ENCODE results near the gene JPT2. TPM values are rescaled to one million over a fixed set of nuclear protein-coding genes. Genes with fewer than 3 reads are reported as not detected.

Gene JPT2
- total RNA-seq, result 13.7 and 14.2 TPM in 2 replicates

DNA sequence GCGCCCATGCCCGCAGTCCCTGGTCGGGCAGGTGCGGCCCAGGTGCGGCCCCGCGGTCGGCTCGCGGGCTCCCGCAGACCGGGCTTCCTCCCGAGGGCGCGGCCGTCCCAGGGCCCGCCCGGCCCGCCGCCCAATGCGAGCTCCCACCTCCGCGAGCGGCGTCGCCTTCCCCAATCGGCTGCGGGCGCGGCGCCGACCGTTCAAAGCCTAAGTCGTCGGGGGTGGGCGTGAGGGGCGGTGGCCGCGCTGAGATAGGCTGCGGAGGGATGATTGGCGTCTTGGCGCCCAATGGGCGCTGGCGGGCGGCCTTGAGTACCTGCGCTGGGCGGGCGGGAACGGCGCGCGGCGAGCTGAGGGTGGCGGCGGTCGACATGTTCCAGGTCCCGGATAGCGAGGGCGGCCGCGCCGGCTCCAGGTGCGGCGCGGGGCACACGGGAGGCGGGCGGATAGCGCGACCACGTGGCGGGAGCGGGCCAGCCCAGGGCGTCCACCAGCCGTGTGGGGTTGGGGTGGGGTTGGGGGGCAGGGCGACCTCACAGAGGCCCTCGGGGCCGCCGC lies at the start of gene JPT2:
JPT2 (plus strand) TSS at position 338 of the 558 bp plus-strand sequence; CDS start at position 372, 34 bp downstream.

DNA sequence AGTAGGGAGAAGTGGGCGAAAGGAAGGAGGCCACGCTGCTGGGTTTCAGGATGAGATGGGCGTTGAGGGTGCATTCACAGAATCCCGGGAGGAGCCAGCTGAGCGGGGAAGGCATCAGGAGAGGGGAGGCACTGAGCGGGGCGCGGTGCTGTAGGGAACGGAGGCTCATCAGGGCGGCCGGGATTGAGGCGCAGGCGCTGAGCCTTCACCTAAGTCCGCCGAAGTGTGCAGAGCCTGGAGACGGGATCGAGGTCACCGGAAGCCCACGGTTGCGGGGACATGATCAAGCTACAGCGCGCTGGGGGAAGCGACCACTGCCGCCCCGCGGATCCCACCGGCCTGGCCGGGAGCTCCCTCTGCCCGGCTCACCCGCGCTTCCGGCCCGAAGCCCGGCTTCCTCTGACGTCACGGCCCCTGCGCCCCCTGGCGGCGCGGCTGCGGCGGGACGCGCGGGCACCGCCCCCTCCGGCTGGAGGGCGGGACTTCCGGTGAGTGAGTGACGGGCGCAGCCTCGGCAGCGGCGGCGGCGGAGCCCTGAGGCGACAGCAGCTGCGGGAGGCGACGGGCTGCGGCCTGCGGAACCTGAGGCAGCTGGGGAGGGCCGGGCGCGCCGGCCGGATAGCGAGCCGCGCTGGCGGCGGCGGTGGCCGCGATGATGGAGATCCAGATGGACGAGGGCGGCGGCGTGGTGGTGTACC lies 27.8 kb downstream of the JPT2 start, which contains the start of gene MAPK8IP3:
MAPK8IP3 (plus strand) TSS at position 508 of the 698 bp plus-strand sequence; CDS start at position 653, 145 bp downstream.

Other genes starting within 250 kb of the JPT2 start
- gene PERCC1, start 247.2 kb upstream of the JPT2 start, total RNA-seq, result not detected in 2 replicates
- gene CCDC154, start 233.7 kb upstream of the JPT2 start, total RNA-seq, result 0.14 and 0.28 TPM in 2 replicates
- gene CLCN7, start 203.3 kb upstream of the JPT2 start, total RNA-seq, result 50.6 and 91.4 TPM in 2 replicates
- gene PTX4, start 189.3 kb upstream of the JPT2 start, total RNA-seq, result 0.09 TPM in 1 of 2 replicates, not detected in the other
- gene TELO2, start 184.9 kb upstream of the JPT2 start, total RNA-seq, result 7.1 and 9.9 TPM in 2 replicates
- 13.0 and 14.1 TPM in 2 replicates for gene TMEM204, start 144.6 kb upstream of the JPT2 start, total RNA-seq
- gene IFT140, start 66.2 kb upstream of the JPT2 start, total RNA-seq, result 25.0 and 36.9 TPM in 2 replicates
- gene CRAMP1, start 65.9 kb upstream of the JPT2 start, total RNA-seq, result 3.7 and 5.3 TPM in 2 replicates
- gene MAPK8IP3, start 27.9 kb downstream of the JPT2 start, total RNA-seq, result 34.0 and 41.1 TPM in 2 replicates
- 48.9 and 58.7 TPM in 2 replicates for gene NME3, start 93.3 kb downstream of the JPT2 start, total RNA-seq
- gene EME2, start 94.5 kb downstream of the JPT2 start, total RNA-seq, result 6.4 and 10.8 TPM in 2 replicates
- 74.0 and 77.1 TPM in 2 replicates for gene MRPS34, start 94.9 kb downstream of the JPT2 start, total RNA-seq
- gene SPSB3, start 104.3 kb downstream of the JPT2 start, total RNA-seq, result 22.3 and 28.1 TPM in 2 replicates
- gene NUBP2, start 104.7 kb downstream of the JPT2 start, total RNA-seq, result 49.5 and 49.8 TPM in 2 replicates
- under 0.01 and 0.09 TPM in 2 replicates for gene IGFALS, start 115.4 kb downstream of the JPT2 start, total RNA-seq
- 35.1 and 58.0 TPM in 2 replicates for gene HAGH, start 148.5 kb downstream of the JPT2 start, total RNA-seq
- gene FAHD1, start 148.9 kb downstream of the JPT2 start, total RNA-seq, result 44.4 and 101 TPM in 2 replicates
- 0.28 TPM in 1 of 2 replicates, not detected in the other for gene MEIOB, start 193.9 kb downstream of the JPT2 start, total RNA-seq
- not detected in 2 replicates for gene HS3ST6, start 240.1 kb downstream of the JPT2 start, total RNA-seq